ENCODE results near the gene ZSCAN5A. TPM values are rescaled to one million over a fixed set of nuclear protein-coding genes. Genes with fewer than 3 reads are reported as not detected.
"Not testable (repeated sequence)": the region's sequence is repeated elsewhere in the genome, so short reads cannot be mapped to it uniquely, and the experiment has no call there.

The ZSCAN5A gene
- polyA plus RNA-seq, 4 donors = 5.4 to 10.4 (median 7.5) TPM

DNA sequence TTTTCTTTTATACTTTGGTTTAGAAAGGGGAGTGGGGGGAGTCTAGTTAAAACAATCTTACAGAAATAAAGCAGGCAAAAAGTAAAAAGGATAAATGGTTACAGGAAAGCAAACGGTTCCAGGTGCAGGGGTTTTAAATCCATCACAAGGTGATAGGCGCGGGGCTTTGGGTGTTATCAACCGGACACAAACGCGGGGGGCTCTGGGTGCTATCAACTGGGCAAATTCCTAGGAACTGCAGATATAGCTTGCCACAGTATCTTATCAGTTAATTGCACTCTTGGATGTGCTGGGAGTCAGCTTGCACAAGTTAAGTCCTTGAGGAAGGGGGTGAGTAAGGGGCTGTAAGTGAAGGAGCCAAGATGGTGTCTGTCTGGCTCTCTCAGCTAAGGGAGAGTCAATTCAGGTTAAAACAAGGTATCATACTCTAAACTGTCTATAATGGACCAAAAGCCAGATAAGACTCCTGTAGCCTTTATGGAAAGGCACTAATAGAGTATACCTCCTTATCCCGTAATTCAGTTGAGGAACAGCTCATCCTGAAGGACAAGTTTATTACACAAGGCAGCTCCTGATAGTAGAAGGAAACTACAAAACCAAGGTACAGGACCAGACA is 32.6 kb upstream of the ZSCAN5A start:
- DNase-seq (no peak), FAIRE-seq (no peak)
- WGBS, 3 donors = 26 to 53% (median 42%) methylated on average over 7 of the region's 7 CpGs
- H3K27ac ChIP-seq (ENCODE audit: low read depth in 1 of 3, low read length in 2 of 3) = no peak overlapping the region
- peaks cover 0 to 5% of the 10 kb centered on the region in 2 donors for H3K9me3 ChIP-seq (ENCODE audit: control insufficient read depth in 2 of 2, insufficient read depth in 1 of 2, low read depth in 1 of 2, low read length in 1 of 2)
- H3K36me3 ChIP-seq (ENCODE audit: control insufficient read depth in 3 of 3, insufficient read depth in 2 of 3, low read depth in 1 of 3, low read length in 3 of 3) = no peaks in the 10 kb centered on the region
- H3K27me3 ChIP-seq (ENCODE audit: control insufficient read depth in 3 of 3, insufficient read depth in 3 of 3, low read length in 3 of 3) = no peaks in the 10 kb centered on the region
- H3K4me1 ChIP-seq (ENCODE audit: control insufficient read depth in 3 of 3, insufficient read depth in 2 of 3, low read depth in 1 of 3, low read length in 2 of 3) = no peaks in the 10 kb centered on the region
- no peak overlapping the region for H3K4me3 ChIP-seq (ENCODE audit: low read depth in 1 of 3, low read length in 3 of 3)

DNA sequence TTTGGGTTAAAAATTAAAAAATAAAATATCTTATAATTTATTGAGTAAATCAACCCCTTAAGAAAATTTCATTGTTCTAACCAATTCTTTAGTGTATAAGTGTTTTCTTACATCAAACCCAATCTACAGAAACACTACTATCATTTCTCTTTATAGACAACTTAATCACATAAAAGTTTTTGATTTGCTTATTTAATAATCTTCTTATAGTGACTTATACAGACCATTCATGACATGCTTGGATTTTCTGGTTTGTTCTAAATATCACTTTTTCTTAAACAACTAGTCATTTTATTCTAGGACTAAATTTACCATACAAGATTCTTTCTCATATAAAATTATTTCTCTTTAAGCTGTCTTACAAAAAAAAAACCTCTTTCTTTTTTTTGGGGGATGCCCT is 27.3 kb upstream of the ZSCAN5A start:
- Histone ChIP-seq H3K27me3 (ENCODE audit: control insufficient read depth in 3 of 3, insufficient read depth in 3 of 3, low read length in 3 of 3) (no peaks in the 10 kb centered on the region), H3K27ac (ENCODE audit: low read depth in 1 of 3, low read length in 2 of 3) (no peak overlapping the region), H3K4me1 (ENCODE audit: control insufficient read depth in 3 of 3, insufficient read depth in 2 of 3, low read depth in 1 of 3, low read length in 2 of 3) (no peaks in the 10 kb centered on the region), H3K4me3 (ENCODE audit: low read depth in 1 of 3, low read length in 3 of 3) (no peak overlapping the region), H3K36me3 (ENCODE audit: control insufficient read depth in 3 of 3, insufficient read depth in 2 of 3, low read depth in 1 of 3, low read length in 3 of 3) (no peaks in the 10 kb centered on the region), H3K9me3 (ENCODE audit: control insufficient read depth in 2 of 2, insufficient read depth in 1 of 2, low read depth in 1 of 2, low read length in 1 of 2) (peaks cover 0 to 9% of the 10 kb centered on the region in 2 donors)
- no peak for DNase-seq
- no peak for FAIRE-seq

DNA sequence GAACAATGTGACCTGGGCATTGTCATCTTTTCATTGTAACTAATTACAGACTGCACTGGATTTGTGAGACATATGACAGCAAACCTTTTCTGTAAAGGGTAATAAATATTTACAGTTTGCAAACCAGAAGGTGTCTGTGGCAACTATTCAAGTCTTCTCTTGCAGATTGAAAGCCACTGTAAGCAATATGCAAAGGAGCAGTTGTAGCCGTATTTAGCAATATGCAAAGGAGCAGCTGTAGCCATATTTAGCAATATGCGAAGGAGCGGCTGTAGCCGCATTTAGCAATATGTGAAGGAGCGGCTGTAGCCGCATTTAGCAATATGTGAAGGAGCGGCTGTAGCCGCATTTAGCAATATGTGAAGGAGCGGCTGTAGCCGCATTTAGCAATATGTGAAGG is 24.4 kb upstream of the ZSCAN5A start:
- not testable (repeated sequence) for H3K4me1 ChIP-seq (ENCODE audit: control insufficient read depth in 3 of 3, insufficient read depth in 2 of 3, low read depth in 1 of 3, low read length in 2 of 3); H3K9me3 ChIP-seq (ENCODE audit: control insufficient read depth in 2 of 2, insufficient read depth in 1 of 2, low read depth in 1 of 2, low read length in 1 of 2); FAIRE-seq; H3K4me3 ChIP-seq (ENCODE audit: low read depth in 1 of 3, low read length in 3 of 3); H3K27ac ChIP-seq (ENCODE audit: low read depth in 1 of 3, low read length in 2 of 3); DNase-seq; H3K36me3 ChIP-seq (ENCODE audit: control insufficient read depth in 3 of 3, insufficient read depth in 2 of 3, low read depth in 1 of 3, low read length in 3 of 3); H3K27me3 ChIP-seq (ENCODE audit: control insufficient read depth in 3 of 3, insufficient read depth in 3 of 3, low read length in 3 of 3)
- WGBS, 3 donors = 92 to 95% (median 95%) methylated on average over 4 to 7 of the region's 10 CpGs

DNA sequence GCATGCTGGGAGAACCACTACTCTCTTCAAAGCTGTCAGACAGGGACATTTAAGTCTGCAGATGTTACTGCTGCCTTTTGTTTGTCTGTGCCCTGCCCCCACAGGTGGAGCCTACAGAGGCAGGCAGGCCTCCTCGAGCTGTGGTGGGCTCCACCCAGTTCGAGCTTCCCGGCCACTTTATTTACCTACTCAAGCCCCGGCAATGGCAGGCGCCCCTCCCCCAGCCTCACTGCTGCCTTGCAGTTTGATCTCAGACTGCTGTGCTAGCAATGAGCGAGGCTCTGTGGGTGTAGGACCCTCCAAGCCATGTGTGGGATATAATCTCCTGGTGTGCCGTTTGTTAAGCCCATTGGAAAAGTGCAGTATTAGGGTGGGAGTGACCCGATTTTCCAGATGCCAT is 22.4 kb upstream of the ZSCAN5A start:
- not testable (repeated sequence) for FAIRE-seq; H3K9me3 ChIP-seq (ENCODE audit: control insufficient read depth in 2 of 2, insufficient read depth in 1 of 2, low read depth in 1 of 2, low read length in 1 of 2)
- 71 to 83% (median 81%) methylated on average over 7 to 8 of the region's 8 CpGs for WGBS, 3 donors

DNA sequence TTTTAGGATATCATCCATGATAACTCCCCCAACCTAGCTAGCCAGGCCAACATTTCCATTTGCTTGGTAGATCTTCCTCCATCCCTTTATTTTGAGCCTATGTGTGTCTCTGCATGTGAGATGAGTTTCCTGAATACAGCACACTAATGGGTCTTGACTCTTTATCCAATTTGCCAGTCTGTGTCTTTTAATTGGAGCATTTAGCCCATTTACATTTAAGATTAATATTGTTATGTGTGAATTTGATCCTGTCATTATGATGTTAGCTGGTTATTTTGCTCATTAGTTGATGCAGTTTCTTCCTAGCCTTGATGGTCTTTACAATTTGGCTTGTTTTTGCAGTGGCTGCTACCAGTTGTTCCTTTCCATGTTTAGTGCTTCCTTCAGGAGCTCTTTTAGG is 20.7 kb upstream of the ZSCAN5A start:
- H3K27me3 ChIP-seq (ENCODE audit: control insufficient read depth in 3 of 3, insufficient read depth in 3 of 3, low read length in 3 of 3); H3K36me3 ChIP-seq (ENCODE audit: control insufficient read depth in 3 of 3, insufficient read depth in 2 of 3, low read depth in 1 of 3, low read length in 3 of 3); H3K27ac ChIP-seq (ENCODE audit: low read depth in 1 of 3, low read length in 2 of 3); FAIRE-seq; H3K4me3 ChIP-seq (ENCODE audit: low read depth in 1 of 3, low read length in 3 of 3); H3K9me3 ChIP-seq (ENCODE audit: control insufficient read depth in 2 of 2, insufficient read depth in 1 of 2, low read depth in 1 of 2, low read length in 1 of 2); DNase-seq; H3K4me1 ChIP-seq (ENCODE audit: control insufficient read depth in 3 of 3, insufficient read depth in 2 of 3, low read depth in 1 of 3, low read length in 2 of 3): not testable (repeated sequence)

More for the DNA sequence above, 22.4 kb upstream of the ZSCAN5A start:
- not testable (repeated sequence) for H3K4me1 ChIP-seq (ENCODE audit: control insufficient read depth in 3 of 3, insufficient read depth in 2 of 3, low read depth in 1 of 3, low read length in 2 of 3); DNase-seq; H3K27me3 ChIP-seq (ENCODE audit: control insufficient read depth in 3 of 3, insufficient read depth in 3 of 3, low read length in 3 of 3); H3K36me3 ChIP-seq (ENCODE audit: control insufficient read depth in 3 of 3, insufficient read depth in 2 of 3, low read depth in 1 of 3, low read length in 3 of 3); H3K27ac ChIP-seq (ENCODE audit: low read depth in 1 of 3, low read length in 2 of 3); H3K4me3 ChIP-seq (ENCODE audit: low read depth in 1 of 3, low read length in 3 of 3)

DNA sequence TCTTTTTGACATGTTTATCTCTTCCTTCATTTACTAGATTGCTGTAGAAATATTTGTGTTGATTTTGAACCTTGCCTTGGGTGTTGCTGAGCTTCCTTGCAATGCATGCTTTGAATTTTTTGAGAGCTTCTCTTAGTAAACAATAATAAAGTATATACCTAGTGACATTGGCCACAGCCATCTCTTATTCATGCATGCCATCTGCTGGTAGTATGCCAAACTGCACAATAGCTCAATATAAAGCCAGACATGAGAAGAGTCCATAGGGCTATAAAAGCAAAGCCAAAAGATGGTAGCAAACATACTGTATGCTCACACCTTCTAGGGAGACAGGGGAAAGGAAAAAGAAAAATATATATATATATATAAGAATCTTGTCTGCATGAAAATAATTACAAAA is 18.9 kb upstream of the ZSCAN5A start:
- Histone ChIP-seq H3K27me3 (ENCODE audit: control insufficient read depth in 3 of 3, insufficient read depth in 3 of 3, low read length in 3 of 3) (no peaks in the 10 kb centered on the region), H3K9me3 (ENCODE audit: control insufficient read depth in 2 of 2, insufficient read depth in 1 of 2, low read depth in 1 of 2, low read length in 1 of 2) (no peaks in the 10 kb centered on the region), H3K4me1 (ENCODE audit: control insufficient read depth in 3 of 3, insufficient read depth in 2 of 3, low read depth in 1 of 3, low read length in 2 of 3) (no peaks in the 10 kb centered on the region), H3K27ac (ENCODE audit: low read depth in 1 of 3, low read length in 2 of 3) (no peak overlapping the region), H3K4me3 (ENCODE audit: low read depth in 1 of 3, low read length in 3 of 3) (no peak overlapping the region), H3K36me3 (ENCODE audit: control insufficient read depth in 3 of 3, insufficient read depth in 2 of 3, low read depth in 1 of 3, low read length in 3 of 3) (no peaks in the 10 kb centered on the region)
- FAIRE-seq = no peak
- DNase-seq = peak; percentile 62 to 68

DNA sequence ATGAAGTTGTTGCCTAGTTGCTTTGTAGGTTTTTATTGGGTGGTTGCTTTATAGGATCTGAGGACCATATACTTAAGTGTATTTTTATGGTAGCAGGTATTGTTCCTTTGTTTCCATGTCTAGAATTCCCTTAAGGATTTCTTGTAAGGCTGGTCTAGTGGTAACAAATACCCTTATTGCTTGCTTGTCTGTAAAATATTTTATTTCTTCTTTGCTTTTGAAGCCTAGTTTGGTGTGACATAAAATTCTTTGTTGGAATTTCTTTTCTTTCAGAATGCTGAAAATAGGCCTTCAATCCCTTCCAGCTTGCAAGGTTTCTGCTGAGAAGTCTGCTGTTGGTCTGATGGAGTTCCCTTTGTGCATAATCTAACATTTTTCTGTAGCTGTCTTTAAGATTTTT is 18.1 kb upstream of the ZSCAN5A start:
- no peaks in the 10 kb centered on the region for H3K4me1 ChIP-seq (ENCODE audit: control insufficient read depth in 3 of 3, insufficient read depth in 2 of 3, low read depth in 1 of 3, low read length in 2 of 3)
- H3K9me3 ChIP-seq (ENCODE audit: control insufficient read depth in 2 of 2, insufficient read depth in 1 of 2, low read depth in 1 of 2, low read length in 1 of 2) = no peaks in the 10 kb centered on the region
- no peak overlapping the region for H3K4me3 ChIP-seq (ENCODE audit: low read depth in 1 of 3, low read length in 3 of 3)
- no peak for DNase-seq
- no peaks in the 10 kb centered on the region for H3K27me3 ChIP-seq (ENCODE audit: control insufficient read depth in 3 of 3, insufficient read depth in 3 of 3, low read length in 3 of 3)
- no peak for FAIRE-seq
- H3K27ac ChIP-seq (ENCODE audit: low read depth in 1 of 3, low read length in 2 of 3) = no peak overlapping the region
- no peaks in the 10 kb centered on the region for H3K36me3 ChIP-seq (ENCODE audit: control insufficient read depth in 3 of 3, insufficient read depth in 2 of 3, low read depth in 1 of 3, low read length in 3 of 3)

DNA sequence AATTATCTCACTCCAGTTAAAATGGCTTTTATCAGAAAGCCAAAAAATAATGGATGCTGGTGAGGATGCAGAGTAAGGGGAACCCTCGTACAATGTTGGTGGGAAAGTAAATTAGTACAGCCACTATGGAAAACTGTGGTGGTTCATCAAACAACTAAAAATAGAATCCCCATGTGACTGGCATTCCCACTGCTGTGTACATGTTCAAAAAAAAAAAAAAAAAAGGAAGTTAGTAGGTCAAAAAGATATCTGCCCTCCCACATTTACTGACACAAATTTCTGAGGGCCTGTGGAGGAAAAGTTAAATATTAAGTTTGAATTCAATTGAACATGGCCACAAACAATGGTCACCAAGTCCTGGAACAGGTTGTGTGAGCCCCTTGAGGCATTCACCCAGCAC is 9.8 kb upstream of the ZSCAN5A start:
- no peak overlapping the region for H3K4me3 ChIP-seq (ENCODE audit: low read depth in 1 of 3, low read length in 3 of 3)
- H3K9me3 ChIP-seq (ENCODE audit: control insufficient read depth in 2 of 2, insufficient read depth in 1 of 2, low read depth in 1 of 2, low read length in 1 of 2) = no peaks in the 10 kb centered on the region
- H3K27me3 ChIP-seq (ENCODE audit: control insufficient read depth in 3 of 3, insufficient read depth in 3 of 3, low read length in 3 of 3) = no peaks in the 10 kb centered on the region
- FAIRE-seq (no peak), DNase-seq (no peak)
- WGBS, 3 donors = 64 to 88% (median 86%) methylated on average over 1 of the region's 1 CpG
- H3K36me3 ChIP-seq (ENCODE audit: control insufficient read depth in 3 of 3, insufficient read depth in 2 of 3, low read depth in 1 of 3, low read length in 3 of 3) = no peaks in the 10 kb centered on the region
- H3K4me1 ChIP-seq (ENCODE audit: control insufficient read depth in 3 of 3, insufficient read depth in 2 of 3, low read depth in 1 of 3, low read length in 2 of 3) = no peaks in the 10 kb centered on the region
- no peak overlapping the region for H3K27ac ChIP-seq (ENCODE audit: low read depth in 1 of 3, low read length in 2 of 3)

DNA sequence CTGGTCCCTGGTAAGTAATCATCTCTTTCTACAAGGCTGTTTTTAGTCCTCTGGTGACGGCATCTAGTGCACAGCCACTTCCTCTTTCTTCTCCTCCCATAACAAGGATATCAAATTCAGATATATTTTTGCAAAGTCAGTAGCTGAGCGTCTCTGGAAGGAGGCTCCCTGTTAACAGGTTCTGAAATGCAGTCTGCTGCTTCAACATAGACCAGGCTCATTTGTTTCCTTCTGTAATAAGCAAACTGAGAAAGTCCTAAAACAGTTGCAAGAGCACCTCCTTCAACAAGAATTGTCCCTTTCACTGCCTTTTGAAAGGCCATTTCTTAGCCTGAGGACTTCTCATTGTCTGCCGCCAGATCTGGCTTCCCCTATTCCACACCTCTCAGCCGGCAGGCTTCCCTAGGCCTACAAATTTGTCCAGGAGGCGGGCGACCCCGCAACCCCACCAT is 7.4 kb upstream of the ZSCAN5A start:
- no peaks in the 10 kb centered on the region for H3K9me3 ChIP-seq (ENCODE audit: control insufficient read depth in 2 of 2, insufficient read depth in 1 of 2, low read depth in 1 of 2, low read length in 1 of 2)
- H3K36me3 ChIP-seq (ENCODE audit: control insufficient read depth in 3 of 3, insufficient read depth in 2 of 3, low read depth in 1 of 3, low read length in 3 of 3) = no peaks in the 10 kb centered on the region
- no peak overlapping the region for H3K4me3 ChIP-seq (ENCODE audit: low read depth in 1 of 3, low read length in 3 of 3)
- no peak for DNase-seq
- H3K27ac ChIP-seq (ENCODE audit: low read depth in 1 of 3, low read length in 2 of 3) = peak overlapping the region in 1 of 3 donors; percentile 41
- 73 to 82% (median 73%) methylated on average over 7 of the region's 7 CpGs for WGBS, 3 donors
- no peak for FAIRE-seq
- H3K27me3 ChIP-seq (ENCODE audit: control insufficient read depth in 3 of 3, insufficient read depth in 3 of 3, low read length in 3 of 3) = no peaks in the 10 kb centered on the region
- H3K4me1 ChIP-seq (ENCODE audit: control insufficient read depth in 3 of 3, insufficient read depth in 2 of 3, low read depth in 1 of 3, low read length in 2 of 3) = no peaks in the 10 kb centered on the region
